ENCODE measurements around the gene EIF2D.
"Not testable (repeated sequence)": the region's sequence is repeated elsewhere in the genome, so short reads cannot be mapped to it uniquely, and the experiment has no call there.

EIF2D gene

GRCh38 chr1:206653715-206654459, 41.6 kb upstream of the EIF2D start:
- Histone ChIP-seq H3K27ac (ENCODE audit: insufficient read depth, low read depth, low read length, poor library complexity, severe bottlenecking) (no peak overlapping the region), H3K4me3 (ENCODE audit: insufficient read depth, low read depth, low read length) (no peak overlapping the region), H3K36me3 (ENCODE audit: control insufficient read depth, insufficient read depth, low read length) (no peaks in the 10 kb centered on the region), H3K9me3 (ENCODE audit: control insufficient read depth, low read length) (no peaks in the 10 kb centered on the region), H3K27me3 (ENCODE audit: control insufficient read depth, insufficient read depth, low read length, poor library complexity, severe bottlenecking) (peaks cover 11% of the 10 kb centered on the region), H3K4me1 (ENCODE audit: control insufficient read depth, insufficient read depth, low read length) (peaks cover 3% of the 10 kb centered on the region)
- 96 to 97% methylated on average over 7 of the region's 7 CpGs for WGBS, 2 experiments

GRCh38 chr1:206651958-206652890, 40.0 kb upstream of the EIF2D start:
- Histone ChIP-seq H3K27ac (ENCODE audit: insufficient read depth, low read depth, low read length, poor library complexity, severe bottlenecking) (no peak overlapping the region), H3K4me1 (ENCODE audit: control insufficient read depth, insufficient read depth, low read length) (no peaks in the 10 kb centered on the region), H3K9me3 (ENCODE audit: control insufficient read depth, low read length) (no peaks in the 10 kb centered on the region), H3K4me3 (ENCODE audit: insufficient read depth, low read depth, low read length) (no peak overlapping the region), H3K36me3 (ENCODE audit: control insufficient read depth, insufficient read depth, low read length) (peaks cover 7% of the 10 kb centered on the region), H3K27me3 (ENCODE audit: control insufficient read depth, insufficient read depth, low read length, poor library complexity, severe bottlenecking) (peaks cover 2% of the 10 kb centered on the region)
- WGBS, 2 experiments, result 94 to 98% methylated on average over 5 of the region's 5 CpGs

DNA sequence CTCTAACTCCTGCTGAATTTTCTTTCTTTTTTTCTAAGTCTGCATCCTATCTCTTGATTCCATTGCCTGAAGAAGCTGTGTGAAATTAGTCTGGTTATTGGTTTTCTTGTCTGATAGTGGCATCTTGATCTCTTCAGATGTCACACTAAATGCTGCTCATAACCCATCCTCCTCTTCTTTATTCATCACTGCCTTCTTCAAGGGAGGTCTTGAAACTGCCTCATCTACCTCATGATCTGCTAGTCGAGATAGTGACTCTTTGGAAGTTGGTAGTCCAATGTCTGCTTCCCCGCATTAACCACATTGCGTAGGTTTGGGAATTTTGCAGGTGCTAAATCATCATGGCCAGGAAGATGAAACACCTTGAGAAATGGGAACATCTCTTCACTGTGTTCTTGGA, 38.7 kb upstream of the EIF2D start:
- no peaks in the 10 kb centered on the region for H3K27me3 ChIP-seq (ENCODE audit: control insufficient read depth, insufficient read depth, low read length, poor library complexity, severe bottlenecking)
- H3K9me3 ChIP-seq (ENCODE audit: control insufficient read depth, low read length), result no peaks in the 10 kb centered on the region
- peaks cover 15% of the 10 kb centered on the region for H3K36me3 ChIP-seq (ENCODE audit: control insufficient read depth, insufficient read depth, low read length)
- H3K4me1 ChIP-seq (ENCODE audit: control insufficient read depth, insufficient read depth, low read length), result no peaks in the 10 kb centered on the region
- H3K27ac ChIP-seq (ENCODE audit: insufficient read depth, low read depth, low read length, poor library complexity, severe bottlenecking), result no peak overlapping the region
- 95 to 97% methylated on average over 3 of the region's 3 CpGs for WGBS, 2 experiments
- no peak overlapping the region for H3K4me3 ChIP-seq (ENCODE audit: insufficient read depth, low read depth, low read length)

DNA sequence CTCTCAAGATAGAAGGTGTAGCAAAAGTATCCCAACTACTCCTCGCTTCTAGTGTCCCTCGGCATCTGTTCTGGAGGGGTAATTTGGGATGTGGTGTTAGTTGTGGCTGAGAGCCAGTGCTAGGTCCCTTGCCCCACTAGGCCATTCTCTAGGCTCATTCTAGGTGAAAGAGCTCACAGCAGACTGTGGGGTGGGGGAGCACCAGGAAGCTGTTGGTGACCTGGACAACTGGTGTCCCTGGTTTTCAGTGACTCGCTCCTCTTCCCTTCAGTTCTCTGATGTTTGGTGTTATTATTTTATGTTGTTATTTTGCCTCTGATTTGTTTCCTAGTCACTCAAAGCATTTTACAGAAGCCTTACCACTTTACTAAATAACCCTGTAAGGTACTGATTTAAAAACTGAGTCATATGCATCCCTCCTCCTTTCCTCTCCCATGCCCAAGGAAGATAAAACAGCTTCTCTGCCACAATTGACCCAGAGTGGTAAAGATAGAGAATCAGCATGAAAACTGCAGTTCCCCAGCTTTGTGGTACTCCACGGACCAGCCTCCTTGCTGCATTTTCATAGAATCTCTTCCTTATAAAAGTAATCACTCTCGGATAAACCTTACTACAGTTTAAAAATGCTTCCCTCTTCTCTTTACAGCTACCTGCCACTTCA, 37.1 kb upstream of the EIF2D start:
- H3K36me3 ChIP-seq (ENCODE audit: control insufficient read depth, insufficient read depth, low read length), result peaks cover 15% of the 10 kb centered on the region
- no peaks in the 10 kb centered on the region for H3K27me3 ChIP-seq (ENCODE audit: control insufficient read depth, insufficient read depth, low read length, poor library complexity, severe bottlenecking)
- 94 to 97% methylated on average over 5 of the region's 5 CpGs for WGBS, 2 experiments

GRCh38 chr1:206647224-206647623, 35.0 kb upstream of the EIF2D start:
- Histone ChIP-seq H3K27me3 (ENCODE audit: control insufficient read depth, insufficient read depth, low read length, poor library complexity, severe bottlenecking) (no peaks in the 10 kb centered on the region), H3K36me3 (ENCODE audit: control insufficient read depth, insufficient read depth, low read length) (peaks cover 15% of the 10 kb centered on the region), H3K4me3 (ENCODE audit: insufficient read depth, low read depth, low read length) (no peak overlapping the region), H3K9me3 (ENCODE audit: control insufficient read depth, low read length) (no peaks in the 10 kb centered on the region), H3K4me1 (ENCODE audit: control insufficient read depth, insufficient read depth, low read length) (no peaks in the 10 kb centered on the region), H3K27ac (ENCODE audit: insufficient read depth, low read depth, low read length, poor library complexity, severe bottlenecking) (no peak overlapping the region)

More for the DNA sequence above, 37.1 kb upstream of the EIF2D start:
- no peak overlapping the region for H3K4me3 ChIP-seq (ENCODE audit: insufficient read depth, low read depth, low read length)
- H3K9me3 ChIP-seq (ENCODE audit: control insufficient read depth, low read length), result no peaks in the 10 kb centered on the region
- no peaks in the 10 kb centered on the region for H3K4me1 ChIP-seq (ENCODE audit: control insufficient read depth, insufficient read depth, low read length)
- H3K27ac ChIP-seq (ENCODE audit: insufficient read depth, low read depth, low read length, poor library complexity, severe bottlenecking), result no peak overlapping the region

- Histone ChIP-seq H3K4me1 (ENCODE audit: control insufficient read depth, insufficient read depth, low read length) (no peaks in the 10 kb centered on the region), H3K27ac (ENCODE audit: insufficient read depth, low read depth, low read length, poor library complexity, severe bottlenecking) (no peak overlapping the region), H3K9me3 (ENCODE audit: control insufficient read depth, low read length) (no peaks in the 10 kb centered on the region), H3K27me3 (ENCODE audit: control insufficient read depth, insufficient read depth, low read length, poor library complexity, severe bottlenecking) (no peaks in the 10 kb centered on the region), H3K4me3 (ENCODE audit: insufficient read depth, low read depth, low read length) (no peak overlapping the region), H3K36me3 (ENCODE audit: control insufficient read depth, insufficient read depth, low read length) (peaks cover 15% of the 10 kb centered on the region)
- 64 to 79% methylated on average over 1 of the region's 1 CpG for WGBS, 2 experiments
Observed at GRCh38 chr1:206646504-206646903, 34.2 kb upstream of the EIF2D start.

- Histone ChIP-seq H3K4me3 (ENCODE audit: insufficient read depth, low read depth, low read length) (no peak overlapping the region), H3K27ac (ENCODE audit: insufficient read depth, low read depth, low read length, poor library complexity, severe bottlenecking) (no peak overlapping the region), H3K9me3 (ENCODE audit: control insufficient read depth, low read length) (no peaks in the 10 kb centered on the region), H3K4me1 (ENCODE audit: control insufficient read depth, insufficient read depth, low read length) (no peaks in the 10 kb centered on the region), H3K36me3 (ENCODE audit: control insufficient read depth, insufficient read depth, low read length) (peaks cover 15% of the 10 kb centered on the region), H3K27me3 (ENCODE audit: control insufficient read depth, insufficient read depth, low read length, poor library complexity, severe bottlenecking) (no peaks in the 10 kb centered on the region)
- 90 to 93% methylated on average over 3 of the region's 3 CpGs for WGBS, 2 experiments
Observed at GRCh38 chr1:206643118-206643698, 30.9 kb upstream of the EIF2D start.

DNA sequence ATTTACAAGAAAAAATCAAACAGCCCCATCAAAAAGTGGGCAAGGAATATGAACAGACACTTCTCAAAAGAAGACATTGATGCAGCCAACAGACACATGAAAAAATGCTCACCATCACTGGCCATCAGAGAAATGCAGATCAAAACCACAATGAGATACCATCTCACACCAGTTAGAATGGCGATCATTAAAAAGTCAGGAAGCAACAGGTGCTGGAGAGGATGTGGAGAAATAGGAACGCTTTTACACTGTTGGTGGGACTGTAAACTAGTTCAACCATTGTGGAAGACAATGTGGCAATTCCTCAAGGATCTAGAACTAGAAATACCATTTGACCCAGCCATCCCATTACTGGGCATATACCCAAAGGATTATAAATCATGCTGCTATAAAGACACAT, 29.8 kb upstream of the EIF2D start:
- H3K27me3 ChIP-seq (ENCODE audit: control insufficient read depth, insufficient read depth, low read length, poor library complexity, severe bottlenecking); H3K9me3 ChIP-seq (ENCODE audit: control insufficient read depth, low read length); H3K27ac ChIP-seq (ENCODE audit: insufficient read depth, low read depth, low read length, poor library complexity, severe bottlenecking); H3K4me3 ChIP-seq (ENCODE audit: insufficient read depth, low read depth, low read length); H3K4me1 ChIP-seq (ENCODE audit: control insufficient read depth, insufficient read depth, low read length); H3K36me3 ChIP-seq (ENCODE audit: control insufficient read depth, insufficient read depth, low read length): not testable (repeated sequence)
- no CpG with 5 or more reads among the region's 2 CpGs for WGBS, 2 experiments

DNA sequence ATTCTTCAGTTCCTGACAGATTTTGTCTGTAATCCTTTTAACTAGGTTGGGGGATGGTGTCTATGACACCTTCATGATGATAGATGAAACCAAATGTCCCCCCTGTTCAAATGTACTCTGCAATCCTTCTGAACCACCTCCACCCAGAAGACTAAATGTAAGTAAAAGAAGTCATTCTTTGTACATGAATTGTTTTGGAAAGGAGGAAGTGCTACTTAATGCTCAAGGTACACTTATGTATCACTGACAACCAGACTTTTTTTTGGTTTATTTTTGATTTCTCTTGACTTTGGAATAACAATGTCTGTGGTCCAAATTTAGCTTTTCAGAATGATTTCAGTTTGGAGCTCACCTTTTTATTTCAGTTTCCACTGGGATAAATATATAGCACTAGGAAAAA, 25.3 kb upstream of the EIF2D start:
- no peak overlapping the region for H3K27ac ChIP-seq (ENCODE audit: insufficient read depth, low read depth, low read length, poor library complexity, severe bottlenecking)
- H3K36me3 ChIP-seq (ENCODE audit: control insufficient read depth, insufficient read depth, low read length), result no peaks in the 10 kb centered on the region
- no peak overlapping the region for H3K4me3 ChIP-seq (ENCODE audit: insufficient read depth, low read depth, low read length)
- H3K27me3 ChIP-seq (ENCODE audit: control insufficient read depth, insufficient read depth, low read length, poor library complexity, severe bottlenecking), result peaks cover 8% of the 10 kb centered on the region
- peaks cover 23% of the 10 kb centered on the region for H3K4me1 ChIP-seq (ENCODE audit: control insufficient read depth, insufficient read depth, low read length)
- H3K9me3 ChIP-seq (ENCODE audit: control insufficient read depth, low read length), result no peaks in the 10 kb centered on the region

- Histone ChIP-seq H3K36me3 (ENCODE audit: control insufficient read depth, insufficient read depth, low read length) (no peaks in the 10 kb centered on the region), H3K27me3 (ENCODE audit: control insufficient read depth, insufficient read depth, low read length, poor library complexity, severe bottlenecking) (peaks cover 8% of the 10 kb centered on the region), H3K27ac (ENCODE audit: insufficient read depth, low read depth, low read length, poor library complexity, severe bottlenecking) (no peak overlapping the region), H3K4me3 (ENCODE audit: insufficient read depth, low read depth, low read length) (no peak overlapping the region), H3K4me1 (ENCODE audit: control insufficient read depth, insufficient read depth, low read length) (peaks cover 23% of the 10 kb centered on the region), H3K9me3 (ENCODE audit: control insufficient read depth, low read length) (no peaks in the 10 kb centered on the region)
- WGBS, 2 experiments, result 56 to 74% methylated on average over 3 to 4 of the region's 4 CpGs
Observed at GRCh38 chr1:206636671-206637070, 24.4 kb upstream of the EIF2D start.
